ENCODE results near the gene PNMA5.
"Not testable (repeated sequence)": the region's sequence is repeated elsewhere in the genome, so short reads cannot be mapped to it uniquely, and the experiment has no call there.

PNMA5 gene

DNA sequence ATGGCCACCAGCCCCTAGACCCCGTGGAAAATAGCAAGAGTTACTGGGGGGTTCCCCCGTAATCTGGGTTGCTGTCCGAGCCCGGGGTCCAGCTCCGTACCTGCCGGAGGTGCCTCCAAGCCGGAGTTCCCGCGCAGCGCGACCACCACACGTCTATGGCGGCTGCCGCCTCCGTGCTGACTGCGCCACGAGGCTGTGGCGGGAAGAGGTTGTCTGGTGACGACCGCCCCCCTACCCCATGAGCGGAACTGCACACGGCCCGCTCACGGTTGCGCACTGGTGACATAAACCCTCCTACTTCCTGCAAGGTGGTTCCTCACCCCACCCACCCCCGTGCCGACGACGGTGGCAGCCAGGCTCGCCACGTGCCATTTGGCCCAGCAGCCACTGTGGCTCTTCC is at the start of gene PNMA5:
TSS of gene PNMA5 (minus strand) at position 184 of the 400 bp plus-strand sequence. CDS start 2,518 bp downstream, outside the sequence.
- DNase-seq (no peak), ATAC-seq (no peak)

DNA sequence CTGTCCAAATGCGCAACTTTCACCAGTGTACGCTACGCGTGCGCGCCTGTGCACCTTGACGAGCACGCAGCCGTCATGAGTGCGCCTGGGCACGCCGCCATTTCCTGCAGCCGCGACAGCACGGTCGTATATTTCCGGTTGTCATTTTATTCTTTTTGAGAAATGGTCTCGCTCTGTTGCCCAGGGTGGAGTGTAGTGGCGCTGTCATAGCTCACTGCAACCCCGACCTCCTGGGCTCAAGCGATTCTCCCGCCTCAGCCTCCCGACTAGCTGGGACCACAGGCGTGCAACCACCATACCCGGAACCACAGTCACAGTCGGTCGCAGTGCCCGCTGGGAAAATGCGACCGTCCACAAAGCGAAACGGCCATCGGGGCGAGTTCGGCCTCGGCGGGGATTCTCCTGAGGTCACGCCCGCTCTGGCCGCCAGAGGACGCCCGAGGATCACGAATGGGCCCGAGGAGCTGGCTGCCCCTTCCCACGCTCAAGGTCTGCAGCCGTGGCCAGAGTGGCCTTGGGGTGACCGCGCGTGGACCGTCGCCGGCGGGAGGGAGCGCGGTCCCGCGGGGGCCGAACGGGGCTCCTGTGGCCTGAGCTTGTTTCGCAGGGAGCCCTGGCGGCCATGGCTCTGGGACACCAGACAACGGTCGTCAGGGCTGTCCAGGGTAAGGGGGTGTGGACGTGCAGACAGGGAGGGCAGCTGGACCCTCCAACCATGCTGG is 38.6 kb upstream of the PNMA5 start:
- peak; percentile 77 for DNase-seq

DNA sequence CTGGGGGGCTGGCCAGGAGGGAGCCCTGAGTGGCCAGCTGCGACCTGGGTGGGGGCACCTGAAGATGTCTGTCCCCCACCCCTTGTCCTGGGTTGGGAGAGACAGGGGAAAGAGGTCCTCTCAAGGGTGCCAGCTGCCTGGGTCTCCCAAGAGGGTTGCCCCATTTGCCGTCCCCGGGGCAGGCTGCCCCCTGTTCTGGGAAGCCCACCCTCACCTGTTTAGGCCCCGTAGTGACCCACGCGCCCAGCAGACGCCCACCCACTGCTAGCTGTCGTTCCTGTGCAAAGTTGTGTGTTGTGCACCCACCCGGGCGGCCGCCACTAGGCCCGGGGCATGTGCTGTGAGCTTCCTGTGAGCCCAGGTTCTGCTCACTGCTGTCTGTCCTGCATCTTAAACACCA is 36.9 kb upstream of the PNMA5 start:
- DNase-seq = no peak
- ATAC-seq = no peak

More for the DNA sequence above, 38.6 kb upstream of the PNMA5 start:
- ATAC-seq = peak; percentile 64

DNA sequence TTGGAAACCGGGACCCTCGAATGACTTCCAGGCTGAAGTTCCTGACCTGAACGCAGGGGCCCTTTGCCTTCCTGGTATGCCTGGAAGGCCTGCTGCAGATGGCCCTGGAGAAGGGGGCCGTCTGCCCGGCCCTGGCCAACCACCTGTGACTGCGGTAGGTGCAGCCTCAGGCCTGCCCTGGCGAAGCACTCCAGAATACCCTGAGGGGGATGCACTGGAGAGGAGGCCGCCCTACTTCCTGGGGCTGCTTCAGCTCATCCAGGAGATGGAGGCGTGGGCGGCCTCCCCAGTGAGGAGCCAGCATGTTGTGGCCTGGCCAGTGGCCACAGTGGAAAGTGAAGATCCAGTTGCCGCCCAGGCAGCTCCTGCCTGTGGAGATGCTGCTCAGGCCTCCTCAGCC is 36.0 kb upstream of the PNMA5 start:
- no peak for ATAC-seq
- no peak for DNase-seq

DNA sequence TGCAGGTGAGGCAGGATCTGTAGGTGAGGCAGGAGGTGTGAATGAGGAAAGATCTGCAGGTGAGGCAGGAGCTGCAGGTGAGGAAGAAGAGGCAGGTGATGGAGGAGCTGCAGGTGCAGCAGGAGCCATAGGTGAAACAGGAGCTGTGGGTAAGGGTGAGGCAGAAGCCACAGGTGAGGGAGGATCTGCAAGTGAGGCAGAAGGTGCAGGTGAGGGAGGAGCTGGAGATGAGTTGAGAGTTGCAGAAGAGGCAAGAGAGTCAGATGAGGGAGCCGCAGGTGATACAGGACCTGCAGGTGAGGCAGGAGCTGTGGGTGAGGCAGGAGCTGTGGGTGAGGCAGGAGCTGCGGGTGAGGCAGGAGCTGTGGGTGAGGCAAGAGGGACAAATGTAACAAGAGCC is 35.2 kb upstream of the PNMA5 start:
- DNase-seq = no peak
- ATAC-seq = no peak

DNA sequence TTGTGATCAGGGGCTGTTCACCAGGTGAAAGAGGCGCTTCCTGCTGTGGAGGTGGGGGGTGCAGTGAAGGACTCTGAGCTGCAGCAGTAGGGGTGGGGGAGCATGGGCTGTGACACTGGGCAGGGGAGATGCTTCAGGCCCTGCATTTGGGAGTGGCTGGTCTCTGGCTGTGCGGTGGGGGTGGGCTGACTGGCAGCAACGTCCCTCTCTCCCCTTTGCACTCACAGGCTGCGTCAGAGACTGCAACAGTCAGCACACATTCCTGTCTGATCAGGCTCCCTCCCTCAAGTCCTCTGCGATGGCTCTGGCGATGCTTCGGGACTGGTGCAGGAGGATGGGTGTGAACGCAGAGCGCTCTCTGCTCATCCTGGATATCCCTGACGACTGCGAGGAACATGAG is 34.6 kb upstream of the PNMA5 start:
- ATAC-seq, DNase-seq: not testable (repeated sequence)

DNA sequence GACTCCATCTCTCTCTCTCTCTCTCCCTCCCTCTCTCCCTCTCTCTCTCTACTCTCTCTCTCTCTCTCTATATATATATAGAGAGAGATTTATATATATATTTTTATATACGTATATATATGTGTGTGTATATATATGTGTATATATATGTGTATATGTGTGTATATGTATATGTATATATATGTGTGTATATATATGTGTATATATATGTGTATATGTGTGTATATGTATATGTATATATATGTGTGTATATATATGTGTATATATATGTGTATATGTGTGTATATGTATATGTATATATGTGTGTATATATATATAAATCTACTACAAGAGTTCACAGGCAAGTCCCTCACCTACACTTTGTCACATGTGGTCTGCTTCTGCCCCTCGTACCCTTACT is 32.6 kb upstream of the PNMA5 start:
- DNase-seq, ATAC-seq: not testable (repeated sequence)

DNA sequence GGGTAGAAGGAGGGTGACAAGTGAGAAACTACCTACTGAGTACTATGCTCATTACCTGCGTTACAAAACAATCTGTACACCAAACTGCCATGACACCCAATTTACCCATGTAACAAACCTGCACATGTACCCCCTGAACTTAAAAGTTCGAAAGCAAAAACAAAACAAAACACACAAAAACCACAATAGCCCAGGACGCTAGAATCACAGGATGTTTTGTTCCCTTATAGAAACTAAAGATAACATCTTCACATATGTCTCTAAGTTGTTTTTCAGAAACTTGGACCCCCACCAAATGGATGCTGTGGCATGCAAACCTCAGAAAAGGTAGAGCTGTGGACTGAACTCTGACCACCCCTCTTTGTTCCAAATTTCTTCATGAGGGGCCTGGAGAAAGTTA is 25.2 kb upstream of the PNMA5 start:
- ATAC-seq = no peak
- DNase-seq = no peak

DNA sequence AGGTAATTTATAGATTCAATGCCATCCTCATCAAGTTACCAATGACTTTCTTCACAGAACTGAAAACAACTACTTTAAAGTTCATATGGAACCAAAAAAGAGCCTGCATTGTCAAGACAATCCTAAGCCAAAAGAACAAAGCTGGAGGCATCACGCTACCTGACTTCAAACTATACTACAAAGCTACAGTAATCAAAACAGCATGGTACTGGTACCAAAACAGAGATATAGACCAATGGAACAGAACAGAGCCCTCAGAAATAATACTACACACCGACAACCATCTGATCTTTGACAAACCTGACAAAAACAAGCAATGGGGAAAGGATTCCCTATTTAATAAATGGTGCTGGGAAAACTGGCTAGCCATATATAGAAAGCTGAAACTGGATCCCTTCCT is 23.3 kb upstream of the PNMA5 start:
- ATAC-seq = not testable (repeated sequence)

DNA sequence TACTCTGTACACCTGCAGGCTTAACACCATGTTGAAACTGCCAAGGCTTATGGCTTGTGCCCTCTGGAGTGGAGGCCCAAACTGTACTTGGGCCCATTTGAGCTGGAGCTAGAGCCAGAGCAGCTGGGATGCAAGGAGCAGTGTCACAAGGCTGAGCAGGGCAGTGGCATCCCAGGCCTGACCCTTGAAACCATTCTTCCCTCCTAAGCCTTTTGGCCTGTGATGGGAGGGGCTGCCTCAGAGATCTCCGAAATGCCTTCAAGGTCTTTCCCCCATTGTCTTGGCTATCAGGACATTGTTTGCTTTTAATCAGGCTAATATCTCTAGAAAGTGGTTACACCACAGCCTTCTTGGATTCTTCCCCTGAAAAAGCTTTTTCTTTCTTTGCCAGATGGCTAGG is 10.9 kb upstream of the PNMA5 start:
- ATAC-seq = no peak
- no peak for DNase-seq

More for the DNA sequence above, 23.3 kb upstream of the PNMA5 start:
- DNase-seq = not testable (repeated sequence)

DNA sequence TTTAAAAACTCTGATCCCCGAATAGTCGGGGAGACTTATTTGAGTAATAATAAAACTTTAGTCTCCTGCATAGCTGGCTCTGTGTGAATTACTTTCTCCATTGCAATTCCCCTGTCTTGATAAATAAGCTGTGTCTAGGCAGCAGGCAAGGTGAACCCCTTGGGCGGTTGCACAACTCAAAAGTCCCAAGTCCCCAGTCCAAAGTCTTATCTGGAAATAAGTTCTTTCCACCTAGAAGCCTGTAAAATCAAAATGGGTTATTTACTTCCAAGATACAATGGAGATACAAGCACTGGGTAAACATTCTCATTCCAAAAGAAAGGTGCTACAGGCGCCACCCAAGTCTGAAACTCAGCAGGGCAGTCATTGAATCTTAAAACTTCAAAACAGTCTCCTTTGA is 10.1 kb upstream of the PNMA5 start:
- DNase-seq (no peak), ATAC-seq (no peak)

DNA sequence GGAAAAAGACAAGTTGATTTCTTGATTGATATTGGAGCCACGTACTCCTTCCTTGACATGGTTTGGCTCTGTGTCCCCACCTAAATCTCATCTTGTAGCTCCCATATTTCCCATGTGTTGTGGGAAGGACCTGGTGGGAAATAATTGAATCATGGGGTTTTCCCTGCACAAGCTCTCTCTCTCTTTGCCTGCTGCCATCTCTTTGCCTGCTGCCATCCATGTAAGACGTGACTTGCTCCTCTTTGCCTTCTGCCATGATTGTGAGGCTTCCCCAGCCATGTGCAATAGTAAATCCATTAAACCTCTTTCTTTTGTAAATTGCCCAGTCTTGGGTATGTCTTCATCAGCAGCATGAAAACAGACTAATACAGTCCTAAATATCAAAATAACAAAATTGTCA is 8.3 kb upstream of the PNMA5 start:
- DNase-seq, ATAC-seq: not testable (repeated sequence)

DNA sequence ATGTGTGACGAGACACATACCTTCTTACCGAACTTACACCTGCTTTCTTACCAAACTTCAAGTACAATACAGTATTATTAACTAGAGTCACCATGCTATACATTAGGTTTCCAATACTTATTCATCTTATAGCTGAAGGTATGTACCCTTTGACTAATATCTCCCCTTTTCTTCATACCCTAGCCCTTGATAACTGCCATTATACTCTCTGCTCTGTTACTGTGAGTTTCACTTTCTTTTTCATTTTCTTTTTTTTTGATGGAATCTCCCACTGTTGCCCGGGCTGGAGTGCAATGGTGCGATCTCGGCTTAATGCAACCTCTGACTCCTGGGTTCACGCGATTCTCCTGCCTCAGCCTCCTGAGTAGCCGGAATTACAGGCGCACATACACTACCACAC is 3.4 kb upstream of the PNMA5 start:
- no peak for DNase-seq
- ATAC-seq = no peak

DNA sequence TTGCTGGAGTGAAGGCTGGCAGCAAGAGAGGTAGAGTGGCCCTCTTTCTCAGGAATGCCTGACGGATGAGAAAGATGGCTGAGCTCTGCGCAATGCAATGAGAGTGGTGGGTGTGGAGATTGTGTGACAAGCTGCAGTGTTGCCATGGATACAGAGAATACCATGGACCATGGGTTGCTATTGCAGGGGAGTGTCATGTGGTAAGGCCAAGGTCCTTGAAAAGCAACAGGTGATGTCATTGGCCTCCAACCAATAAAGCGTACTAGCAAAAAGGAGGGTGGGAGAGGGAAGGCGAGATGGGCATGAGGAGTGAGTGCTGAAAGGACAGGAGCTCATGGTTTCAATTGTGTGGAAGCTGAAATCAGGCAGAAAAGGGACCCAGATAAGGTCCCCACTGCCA is 1.8 kb downstream of the PNMA5 start:
- DNase-seq = no peak
- ATAC-seq = no peak

DNA sequence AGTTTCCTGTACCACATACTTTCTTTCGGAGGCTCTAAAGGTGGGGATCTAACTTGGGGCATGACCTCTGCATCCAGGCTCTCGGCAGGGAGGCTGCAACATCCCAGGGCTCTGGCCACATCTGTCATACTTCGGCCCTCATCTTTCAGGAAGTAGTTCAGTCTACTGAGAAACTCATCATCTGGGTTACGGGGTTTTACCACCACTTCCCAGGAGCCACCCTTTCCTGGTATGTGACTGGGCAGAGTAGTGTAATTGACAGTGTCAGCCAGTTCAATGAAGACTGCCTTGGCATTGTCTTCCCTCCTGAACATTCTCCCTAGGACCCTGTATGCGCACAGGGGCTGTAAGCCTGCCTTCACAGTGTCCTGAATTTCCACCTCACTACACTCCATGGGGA is 2.8 kb downstream of the PNMA5 start:
- no peak for DNase-seq
- no peak for ATAC-seq

DNA sequence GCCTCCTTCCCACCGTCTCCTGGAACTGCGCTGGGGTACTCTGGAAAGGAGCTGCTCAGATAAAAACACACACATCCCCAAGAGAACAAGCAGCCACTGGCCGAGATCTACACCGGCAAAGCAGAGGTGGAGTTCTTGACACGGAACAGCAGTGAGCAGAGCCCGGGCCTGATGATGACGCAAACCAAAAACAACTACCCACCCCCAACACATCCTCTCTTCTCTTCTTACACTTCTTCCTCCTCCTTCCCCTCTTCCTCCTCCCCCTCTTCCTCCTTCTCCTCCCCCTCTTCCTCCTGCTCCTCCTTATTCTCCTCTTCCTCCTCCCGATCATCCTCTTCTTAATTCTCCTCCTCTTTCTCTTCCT is 4.6 kb downstream of the PNMA5 start:
- ATAC-seq (no peak), DNase-seq (no peak)

DNA sequence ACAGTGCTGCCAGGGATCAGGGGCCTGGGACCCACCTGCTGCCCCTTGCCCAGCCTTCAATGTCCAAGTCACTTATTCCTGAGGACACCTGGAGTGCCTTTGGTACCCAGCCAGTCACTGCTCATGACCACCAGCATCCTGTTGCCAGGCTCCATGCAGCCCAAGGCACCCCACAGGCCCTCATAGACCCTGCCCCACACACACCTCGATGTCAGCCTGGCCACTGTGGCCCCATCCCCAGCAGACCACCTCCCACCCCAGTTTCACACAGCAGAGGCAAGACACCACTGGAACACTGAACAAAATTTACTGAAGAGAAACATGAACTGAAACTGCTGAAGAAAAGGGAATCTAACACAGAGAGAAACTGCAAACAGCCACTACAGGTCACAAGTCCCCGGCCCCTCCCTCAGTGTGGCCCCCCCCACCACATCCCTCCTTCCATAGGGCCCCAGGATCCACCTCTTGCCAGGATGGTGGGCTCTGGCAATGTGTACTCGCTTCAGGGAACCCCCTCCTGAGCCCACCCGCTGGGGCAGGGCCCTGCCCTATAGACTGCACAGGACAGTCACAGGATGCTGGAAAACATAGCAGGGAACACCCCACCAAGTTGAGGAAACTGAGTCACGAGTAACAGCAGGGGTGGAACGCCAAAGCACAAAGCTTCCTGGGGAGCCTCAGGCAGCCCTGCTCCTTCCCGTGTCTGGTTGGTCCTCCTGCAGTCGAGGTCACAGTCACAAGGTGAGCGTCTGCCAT is 5.2 kb downstream of the PNMA5 start:
- ATAC-seq = no peak
- no peak for DNase-seq

DNA sequence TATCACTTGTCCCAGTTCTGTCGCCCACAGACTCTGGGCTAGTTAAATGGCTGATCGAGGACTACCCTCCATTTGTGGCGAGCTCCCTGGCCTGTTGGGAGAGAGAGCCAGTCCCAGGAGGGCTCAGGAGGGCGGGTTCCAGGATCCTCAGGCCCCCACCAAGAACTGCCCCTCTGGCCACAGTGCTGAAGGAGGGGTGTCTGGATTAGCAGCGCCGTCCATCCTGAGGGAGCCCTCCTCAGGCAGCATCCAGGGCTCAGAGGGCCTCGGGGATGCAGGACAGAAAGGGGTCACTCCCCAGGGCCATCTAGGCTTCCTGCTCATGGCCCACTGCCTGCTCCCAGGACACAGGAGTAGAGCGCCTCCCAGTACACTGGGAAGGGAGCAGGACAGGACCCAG is 6.1 kb downstream of the PNMA5 start:
- no peak for ATAC-seq

DNA sequence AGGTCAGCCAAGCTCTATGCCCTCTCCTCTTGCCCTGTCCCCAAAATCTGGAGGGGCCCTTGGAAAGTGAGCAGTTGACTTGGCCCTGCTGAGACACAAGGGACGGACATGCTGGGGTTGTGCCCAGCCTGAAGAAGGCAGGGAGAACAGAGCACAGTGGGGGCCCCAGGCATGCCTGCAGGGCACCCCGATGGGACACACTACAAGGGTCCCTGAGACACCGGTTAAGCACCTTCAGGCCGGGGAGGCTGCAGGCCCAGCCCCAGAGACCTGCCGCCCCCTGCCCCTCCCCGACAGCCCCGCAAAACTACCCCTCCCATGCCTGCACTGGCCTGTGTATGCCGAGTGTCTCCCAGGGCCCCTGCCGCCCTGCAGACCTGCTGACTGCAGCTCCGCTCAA is 6.8 kb downstream of the PNMA5 start:
- ATAC-seq, DNase-seq: not testable (repeated sequence)

More for the DNA sequence above, 6.1 kb downstream of the PNMA5 start:
- DNase-seq = no peak

DNA sequence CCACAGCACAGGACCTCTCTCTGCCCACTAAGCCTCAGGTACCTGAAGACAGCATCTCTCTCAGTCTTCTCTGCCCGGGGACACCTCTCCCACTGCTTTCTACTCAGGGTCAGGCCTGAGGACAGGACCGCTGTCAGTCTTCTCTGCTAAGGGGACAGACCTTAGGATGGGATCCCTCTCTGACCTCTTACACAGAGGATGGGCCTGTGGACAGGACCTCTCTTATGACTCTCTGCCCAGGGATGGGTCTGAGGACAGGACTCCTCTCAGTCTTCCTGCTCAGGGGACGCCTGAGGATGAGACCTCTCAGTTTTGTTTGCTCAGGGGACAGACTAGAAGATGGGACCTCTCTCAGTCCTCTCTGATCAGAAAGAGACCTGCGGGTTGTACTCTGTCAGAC is 8.5 kb downstream of the PNMA5 start:
- DNase-seq, ATAC-seq: not testable (repeated sequence)

DNA sequence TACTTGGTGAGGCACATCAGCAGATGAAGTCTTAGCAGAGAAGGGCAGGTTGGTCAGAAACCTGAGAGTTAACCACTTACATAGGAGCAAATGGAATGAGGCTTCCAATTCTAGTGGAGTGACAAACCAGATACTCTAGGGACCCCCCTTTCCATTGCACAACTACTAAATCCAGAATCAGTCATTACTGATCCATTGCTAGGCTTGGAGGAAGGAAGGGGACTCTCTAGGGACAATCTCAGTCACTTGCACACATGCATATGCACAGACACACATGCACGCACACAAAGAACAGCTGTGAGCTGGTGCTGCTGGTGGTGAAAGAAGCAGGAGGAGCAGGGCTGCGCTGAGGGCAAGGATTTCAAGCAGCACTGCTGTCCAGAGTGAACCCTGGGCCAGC is 25.7 kb downstream of the PNMA5 start:
- ATAC-seq (no peak), DNase-seq (no peak)

DNA sequence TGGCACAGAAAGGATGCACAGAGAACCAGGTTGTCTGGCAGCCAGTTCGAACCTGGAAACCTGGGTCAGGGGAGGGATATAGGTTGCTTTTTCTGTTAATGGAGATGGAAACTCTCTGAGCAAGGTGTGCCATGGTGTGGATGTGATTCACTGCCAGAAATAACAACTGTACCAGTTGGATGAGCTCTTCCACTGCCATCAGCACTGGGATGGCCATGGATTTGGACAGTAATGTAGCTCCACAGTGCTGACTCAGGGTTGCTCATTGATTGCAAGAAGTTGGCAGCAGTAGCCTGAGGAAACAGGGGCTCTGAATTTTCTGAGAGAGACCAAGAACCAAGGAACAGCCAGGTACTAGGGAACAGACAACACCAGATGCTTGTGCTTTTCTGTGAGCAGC is 33.8 kb downstream of the PNMA5 start:
- no peak for ATAC-seq

DNA sequence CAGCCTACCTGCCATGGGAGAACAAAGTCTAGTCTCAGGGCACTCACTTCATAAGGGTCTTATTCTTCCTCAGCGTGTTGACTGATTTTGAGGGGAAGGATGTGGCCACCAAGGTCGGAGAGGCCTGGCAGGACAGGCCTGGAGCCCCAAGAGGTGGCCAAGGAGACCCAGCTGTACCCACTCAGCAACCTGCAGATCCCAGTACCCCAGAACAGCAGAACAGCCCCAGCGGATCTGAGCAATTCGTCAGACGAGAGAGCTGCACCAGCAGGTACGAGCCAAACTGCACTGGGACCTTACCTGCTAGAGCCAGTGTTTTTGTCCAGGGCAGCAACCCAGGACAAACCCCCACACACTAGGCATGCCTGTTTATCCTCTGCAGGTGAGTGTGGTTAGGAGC is 34.3 kb downstream of the PNMA5 start:
- ATAC-seq = no peak
- no peak for DNase-seq

More for the DNA sequence above, 33.8 kb downstream of the PNMA5 start:
- DNase-seq = no peak

All from stimulated activated naive CD8-positive, alpha-beta T cell treated with anti-CD3 and anti-CD28 coated beads, Interleukin-15, Interleukin-2, amounts not matched to agents 100 U/mL and 50 U/mL, for 24 hours (primary cell).